GM10266 (cell line): ENCODE measurements around the gene SLCO1A2.
"Not testable (repeated sequence)": the region's sequence is repeated elsewhere in the genome, so short reads cannot be mapped to it uniquely, and the experiment has no call there.

Experiments
- DNase-seq: peaks from one replicate; pipeline ENCODE4 v3.0.0; 2012; ENCODE audit errors: extremely low spot score
- TF ChIP-seq, protein P1 (sequence below): IDR thresholded peaks from 2 replicates; pipeline ENCODE4 v1.5.1; 2012; ENCODE audit warnings: mild to moderate bottlenecking, low read depth; ENCODE audit not compliant: control insufficient read depth, insufficient read depth; ENCODE audit errors: missing control alignments

Gene SLCO1A2, protein sequence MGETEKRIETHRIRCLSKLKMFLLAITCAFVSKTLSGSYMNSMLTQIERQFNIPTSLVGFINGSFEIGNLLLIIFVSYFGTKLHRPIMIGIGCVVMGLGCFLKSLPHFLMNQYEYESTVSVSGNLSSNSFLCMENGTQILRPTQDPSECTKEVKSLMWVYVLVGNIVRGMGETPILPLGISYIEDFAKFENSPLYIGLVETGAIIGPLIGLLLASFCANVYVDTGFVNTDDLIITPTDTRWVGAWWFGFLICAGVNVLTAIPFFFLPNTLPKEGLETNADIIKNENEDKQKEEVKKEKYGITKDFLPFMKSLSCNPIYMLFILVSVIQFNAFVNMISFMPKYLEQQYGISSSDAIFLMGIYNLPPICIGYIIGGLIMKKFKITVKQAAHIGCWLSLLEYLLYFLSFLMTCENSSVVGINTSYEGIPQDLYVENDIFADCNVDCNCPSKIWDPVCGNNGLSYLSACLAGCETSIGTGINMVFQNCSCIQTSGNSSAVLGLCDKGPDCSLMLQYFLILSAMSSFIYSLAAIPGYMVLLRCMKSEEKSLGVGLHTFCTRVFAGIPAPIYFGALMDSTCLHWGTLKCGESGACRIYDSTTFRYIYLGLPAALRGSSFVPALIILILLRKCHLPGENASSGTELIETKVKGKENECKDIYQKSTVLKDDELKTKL

DNA sequence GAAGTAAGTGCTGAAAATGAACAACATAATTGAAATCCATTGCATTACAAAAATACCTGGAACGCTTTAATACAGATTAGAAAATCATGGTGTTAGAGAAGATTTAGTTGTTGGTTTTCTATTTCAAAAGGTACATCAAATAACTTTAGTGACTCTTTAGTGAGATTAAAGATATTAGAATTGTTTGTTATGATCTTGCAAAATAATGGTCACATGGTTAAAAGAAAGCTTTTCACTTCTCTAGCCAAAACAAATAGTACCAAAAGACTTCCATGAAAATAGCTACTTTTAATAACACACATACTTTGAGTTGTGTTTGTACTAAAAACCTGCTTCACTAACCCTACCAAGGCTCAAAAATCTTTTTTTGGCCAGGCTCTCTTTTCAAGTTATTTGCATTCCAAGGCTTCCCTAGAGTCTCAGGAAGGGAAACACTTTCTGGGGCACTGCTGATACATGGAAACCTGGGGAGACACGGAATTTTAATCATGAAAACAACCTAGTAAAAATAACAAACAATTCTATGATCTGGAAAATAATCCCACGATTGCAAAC is at the start of gene SLCO1A2:
Gene SLCO1A2, minus strand, starts transcription at position 147 of the 555 bp plus-strand sequence. CDS start 270 bp downstream, outside the sequence.
- no peak for DNase-seq
- TF ChIP-seq, protein P1, sequence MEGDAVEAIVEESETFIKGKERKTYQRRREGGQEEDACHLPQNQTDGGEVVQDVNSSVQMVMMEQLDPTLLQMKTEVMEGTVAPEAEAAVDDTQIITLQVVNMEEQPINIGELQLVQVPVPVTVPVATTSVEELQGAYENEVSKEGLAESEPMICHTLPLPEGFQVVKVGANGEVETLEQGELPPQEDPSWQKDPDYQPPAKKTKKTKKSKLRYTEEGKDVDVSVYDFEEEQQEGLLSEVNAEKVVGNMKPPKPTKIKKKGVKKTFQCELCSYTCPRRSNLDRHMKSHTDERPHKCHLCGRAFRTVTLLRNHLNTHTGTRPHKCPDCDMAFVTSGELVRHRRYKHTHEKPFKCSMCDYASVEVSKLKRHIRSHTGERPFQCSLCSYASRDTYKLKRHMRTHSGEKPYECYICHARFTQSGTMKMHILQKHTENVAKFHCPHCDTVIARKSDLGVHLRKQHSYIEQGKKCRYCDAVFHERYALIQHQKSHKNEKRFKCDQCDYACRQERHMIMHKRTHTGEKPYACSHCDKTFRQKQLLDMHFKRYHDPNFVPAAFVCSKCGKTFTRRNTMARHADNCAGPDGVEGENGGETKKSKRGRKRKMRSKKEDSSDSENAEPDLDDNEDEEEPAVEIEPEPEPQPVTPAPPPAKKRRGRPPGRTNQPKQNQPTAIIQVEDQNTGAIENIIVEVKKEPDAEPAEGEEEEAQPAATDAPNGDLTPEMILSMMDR, result no peak

DNA sequence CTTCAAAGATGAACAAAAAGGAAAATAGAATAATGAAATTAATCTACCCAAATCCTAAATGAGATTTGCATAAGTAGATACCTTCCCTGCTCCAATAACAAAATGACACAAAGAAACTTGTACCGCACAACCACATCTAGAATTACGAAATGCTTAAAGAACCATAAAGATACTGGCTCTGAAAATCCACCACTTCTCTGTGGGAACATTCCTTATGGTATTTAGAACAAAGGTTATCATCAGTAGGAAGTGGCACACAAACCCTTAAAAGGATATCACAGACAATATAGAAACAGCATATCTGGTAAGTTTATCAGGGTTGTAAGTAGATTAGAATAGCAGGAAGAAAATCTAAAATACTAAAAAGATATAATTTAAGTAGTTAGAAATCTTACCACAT is 49.5 kb upstream of the SLCO1A2 start:
- no peak for DNase-seq
- TF ChIP-seq, protein P1, result no peak

DNA sequence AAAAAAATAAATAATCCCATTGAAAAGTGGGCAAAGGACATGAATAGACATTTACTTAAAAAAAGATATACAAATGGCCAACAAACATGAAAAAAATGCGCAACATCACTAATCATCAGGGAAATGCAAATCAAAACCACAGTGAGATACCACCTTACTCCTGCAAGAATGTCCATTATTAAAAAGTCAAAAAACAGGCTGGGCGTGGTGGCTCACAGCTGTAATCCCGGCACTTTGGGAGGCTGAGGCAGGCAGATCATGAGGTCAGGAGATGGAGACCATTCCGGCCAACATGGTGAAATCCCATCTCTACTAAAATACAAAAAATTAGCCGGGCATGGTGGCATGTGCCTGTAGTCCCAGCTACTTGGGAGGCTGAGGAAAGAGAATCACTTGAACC is 46.6 kb upstream of the SLCO1A2 start:
- not testable (repeated sequence) for DNase-seq

DNA sequence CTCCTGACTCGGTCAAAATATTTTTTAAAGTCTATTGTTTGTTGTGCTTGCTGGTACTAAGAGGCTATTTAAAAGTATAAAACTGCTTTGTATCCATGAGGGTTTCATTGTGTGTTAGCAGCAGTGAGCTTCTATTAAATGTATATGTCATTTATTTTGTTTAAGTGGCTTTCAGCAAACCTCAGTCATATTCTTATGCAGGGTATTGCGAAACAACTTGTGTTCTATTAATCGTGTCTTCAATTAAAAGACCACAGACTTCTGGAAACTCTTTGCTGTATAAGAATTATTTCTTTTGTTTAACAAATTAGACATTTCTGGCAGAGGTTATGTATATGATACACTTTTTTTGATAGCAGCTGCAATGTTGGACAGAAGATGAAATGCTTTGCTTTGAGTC is 44.5 kb upstream of the SLCO1A2 start:
- TF ChIP-seq, protein P1, result no peak
- DNase-seq, result no peak

DNA sequence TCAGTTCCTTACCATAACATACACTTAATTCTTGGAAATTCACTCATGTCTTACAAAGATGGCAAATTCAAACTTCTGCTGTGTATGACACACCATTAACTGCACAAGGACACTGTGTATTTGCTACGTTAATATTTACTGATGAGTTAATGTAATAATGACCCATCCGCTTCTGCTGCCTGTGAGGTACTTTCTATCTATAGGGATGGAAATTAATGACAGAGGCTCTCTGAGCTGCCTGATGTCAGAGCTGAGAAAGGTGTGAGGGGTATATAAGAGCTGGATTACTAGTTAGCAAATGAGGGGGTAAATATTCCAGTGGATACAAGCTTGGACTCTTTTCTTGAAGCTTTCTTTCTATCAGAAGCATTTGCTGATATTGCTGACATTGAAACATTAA is 37.9 kb upstream of the SLCO1A2 start, which contains the start of gene IAPP:
Gene IAPP, plus strand, starts transcription at position 301 of the 400 bp plus-strand sequence. CDS start 450 bp downstream, outside the sequence.
- no peak for DNase-seq
- TF ChIP-seq, protein P1, result no peak

DNA sequence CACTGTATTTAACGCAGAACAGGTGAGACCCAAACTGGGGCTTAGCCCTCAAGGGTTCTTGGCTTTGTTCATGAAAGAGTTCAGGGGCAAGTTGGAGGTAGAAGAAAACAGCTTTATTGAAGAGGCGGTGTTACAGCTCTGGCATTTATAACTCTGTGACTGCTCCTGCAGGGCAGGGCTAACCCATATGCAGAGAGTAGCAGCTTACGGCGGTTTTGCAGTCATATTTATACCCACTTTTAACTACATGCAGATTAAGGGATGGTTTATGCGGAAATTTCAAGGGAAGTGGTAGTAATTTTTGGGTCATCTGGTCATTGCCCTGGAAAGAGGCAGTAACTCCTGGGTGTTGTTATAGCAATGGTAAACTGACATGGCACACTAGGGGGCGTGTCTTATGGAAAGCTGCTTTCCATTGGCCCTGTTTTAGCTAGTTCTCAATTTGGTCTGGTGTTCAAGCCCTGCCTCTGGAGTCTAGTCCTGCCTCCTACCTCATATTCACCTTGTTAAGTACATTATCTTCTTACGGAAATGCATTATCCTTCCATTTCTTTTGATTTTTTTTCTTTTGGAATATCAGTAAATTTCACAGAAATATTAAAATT is 36.2 kb upstream of the SLCO1A2 start:
- TF ChIP-seq, protein P1, result no peak
- no peak for DNase-seq

DNA sequence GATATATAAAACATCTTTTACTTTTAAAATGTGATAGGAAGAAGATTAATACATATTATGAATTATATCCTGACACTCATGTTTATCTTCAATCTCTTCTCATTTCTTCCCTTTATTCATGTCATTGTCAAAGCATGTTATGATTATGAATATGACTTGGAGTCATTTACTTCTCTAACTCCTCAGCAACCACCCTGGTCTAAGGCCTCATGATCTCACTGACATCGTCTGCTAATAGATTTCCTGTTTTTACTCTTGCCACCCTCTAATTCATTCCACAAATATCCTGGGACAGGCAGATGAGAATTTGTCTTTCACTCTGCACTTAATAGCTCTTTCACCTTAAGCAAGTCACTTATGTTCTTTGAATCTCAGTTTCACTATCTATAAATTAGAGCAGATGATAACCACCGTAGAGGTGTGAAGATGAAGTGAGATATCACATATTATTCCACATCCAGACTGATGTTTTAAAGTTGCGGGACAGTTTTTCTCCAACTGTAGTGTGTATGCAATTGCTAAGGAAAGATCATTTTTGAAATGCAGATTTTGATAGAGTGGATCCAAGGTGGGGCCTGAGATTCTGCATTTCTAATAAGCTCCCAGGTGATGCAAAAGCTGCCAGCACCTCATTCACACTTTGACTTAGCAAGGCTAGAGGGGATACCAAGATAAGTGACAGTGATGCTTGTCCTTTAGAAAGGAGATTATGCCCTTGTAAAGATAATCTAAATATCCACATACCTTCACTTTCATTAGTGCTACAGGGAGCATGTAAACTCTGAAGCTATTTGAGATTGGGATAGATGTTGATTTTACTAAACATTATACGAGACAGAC is 34.6 kb upstream of the SLCO1A2 start:
- TF ChIP-seq, protein P1, result no peak
- DNase-seq, result no peak

DNA sequence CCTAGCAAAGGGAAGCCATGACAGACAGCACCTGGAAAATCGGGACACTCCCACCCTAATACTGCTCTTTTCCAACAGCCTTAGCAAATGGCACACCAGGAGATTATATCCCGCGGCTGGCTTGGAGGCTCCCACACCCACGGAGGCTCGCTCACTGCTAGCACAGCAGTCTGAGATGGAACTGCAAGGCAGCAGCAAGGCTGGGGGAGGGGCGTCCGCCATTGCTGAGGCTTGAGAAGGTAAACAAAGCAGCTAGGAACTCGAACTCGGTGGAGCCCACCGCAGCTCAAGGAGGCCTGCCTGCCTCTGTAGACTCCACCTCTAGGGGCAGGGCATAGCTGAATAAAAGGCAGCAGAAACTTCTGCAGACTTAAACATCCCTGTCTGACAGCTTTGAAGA is 25.9 kb upstream of the SLCO1A2 start:
- DNase-seq, result not testable (repeated sequence)
